NB4 (cell line): ENCODE data around the gene SRA1.
"Not testable (repeated sequence)": the region's sequence is repeated elsewhere in the genome, so short reads cannot be mapped to it uniquely, and the experiment has no call there.

ENCODE experiments used
- DNase-seq: peaks from one replicate; pipeline ENCODE4 v3.0.0; 2010; ENCODE audit warnings: low read depth
- H3K4me3 ChIP-seq: one replicate; pipeline ENCODE4 v1.5.1; 2011; ENCODE audit warnings: mild to moderate bottlenecking, low read depth, low read length, moderate library complexity
- MYC ChIP-seq: IDR thresholded peaks from 2 replicates; pipeline ENCODE4 v1.6.1; 2011; ENCODE audit warnings: low read depth, low read length
- POLR2A ChIP-seq: IDR thresholded peaks from 2 replicates; pipeline ENCODE4 v1.6.1; 2011; ENCODE audit warnings: mild to moderate bottlenecking; ENCODE audit not compliant: insufficient read length; ENCODE audit errors: extremely low read depth
- TF ChIP-seq, protein P1 (sequence below): IDR thresholded peaks from one replicate; pipeline ENCODE4 v1.5.1; 2012; ENCODE audit warnings: low read depth, low read length
- TF ChIP-seq, protein P2 (sequence below): IDR thresholded peaks from 2 replicates; pipeline ENCODE4 v1.6.1; 2011; ENCODE audit warnings: low read depth, low read length

The SRA1 gene

DNA sequence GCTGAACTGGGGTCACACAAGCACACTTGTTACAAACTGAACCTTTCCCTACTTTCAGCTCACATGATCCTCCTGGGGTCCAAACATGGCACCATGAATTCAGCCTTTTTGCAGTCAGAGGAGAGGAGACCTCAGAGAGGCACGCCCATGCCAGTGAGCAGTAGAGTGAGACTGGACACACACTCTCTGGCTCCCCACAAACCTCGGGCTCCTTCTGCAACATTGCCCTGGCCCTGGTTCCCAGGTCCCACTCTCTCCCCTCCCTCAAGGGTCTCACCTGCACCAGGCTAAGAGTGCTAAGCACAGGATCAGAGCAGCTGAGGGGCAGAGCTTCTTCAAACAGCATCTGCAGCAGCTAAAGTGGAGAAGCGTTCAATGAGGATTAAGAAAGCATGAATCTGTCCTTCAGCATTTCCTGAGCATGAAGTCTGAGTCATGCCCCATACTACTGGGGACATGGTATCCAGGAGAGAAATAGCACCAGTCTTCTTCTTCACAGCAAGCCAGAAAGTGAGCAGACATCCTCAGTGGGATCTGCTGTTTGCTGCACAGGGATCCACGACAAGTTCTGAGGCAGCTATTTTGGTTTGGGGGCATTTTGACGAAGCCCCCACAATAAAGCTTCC is 34.6 kb upstream of the SRA1 start:
- DNase-seq: peak; percentile 57
- H3K4me3 ChIP-seq: no peak overlapping the region
- TF ChIP-seq MYC: no peak
- TF ChIP-seq, protein P1, sequence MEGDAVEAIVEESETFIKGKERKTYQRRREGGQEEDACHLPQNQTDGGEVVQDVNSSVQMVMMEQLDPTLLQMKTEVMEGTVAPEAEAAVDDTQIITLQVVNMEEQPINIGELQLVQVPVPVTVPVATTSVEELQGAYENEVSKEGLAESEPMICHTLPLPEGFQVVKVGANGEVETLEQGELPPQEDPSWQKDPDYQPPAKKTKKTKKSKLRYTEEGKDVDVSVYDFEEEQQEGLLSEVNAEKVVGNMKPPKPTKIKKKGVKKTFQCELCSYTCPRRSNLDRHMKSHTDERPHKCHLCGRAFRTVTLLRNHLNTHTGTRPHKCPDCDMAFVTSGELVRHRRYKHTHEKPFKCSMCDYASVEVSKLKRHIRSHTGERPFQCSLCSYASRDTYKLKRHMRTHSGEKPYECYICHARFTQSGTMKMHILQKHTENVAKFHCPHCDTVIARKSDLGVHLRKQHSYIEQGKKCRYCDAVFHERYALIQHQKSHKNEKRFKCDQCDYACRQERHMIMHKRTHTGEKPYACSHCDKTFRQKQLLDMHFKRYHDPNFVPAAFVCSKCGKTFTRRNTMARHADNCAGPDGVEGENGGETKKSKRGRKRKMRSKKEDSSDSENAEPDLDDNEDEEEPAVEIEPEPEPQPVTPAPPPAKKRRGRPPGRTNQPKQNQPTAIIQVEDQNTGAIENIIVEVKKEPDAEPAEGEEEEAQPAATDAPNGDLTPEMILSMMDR: no peak
- no peak for TF ChIP-seq POLR2A
- TF ChIP-seq, protein P2, sequence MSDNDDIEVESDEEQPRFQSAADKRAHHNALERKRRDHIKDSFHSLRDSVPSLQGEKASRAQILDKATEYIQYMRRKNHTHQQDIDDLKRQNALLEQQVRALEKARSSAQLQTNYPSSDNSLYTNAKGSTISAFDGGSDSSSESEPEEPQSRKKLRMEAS: no peak

DNA sequence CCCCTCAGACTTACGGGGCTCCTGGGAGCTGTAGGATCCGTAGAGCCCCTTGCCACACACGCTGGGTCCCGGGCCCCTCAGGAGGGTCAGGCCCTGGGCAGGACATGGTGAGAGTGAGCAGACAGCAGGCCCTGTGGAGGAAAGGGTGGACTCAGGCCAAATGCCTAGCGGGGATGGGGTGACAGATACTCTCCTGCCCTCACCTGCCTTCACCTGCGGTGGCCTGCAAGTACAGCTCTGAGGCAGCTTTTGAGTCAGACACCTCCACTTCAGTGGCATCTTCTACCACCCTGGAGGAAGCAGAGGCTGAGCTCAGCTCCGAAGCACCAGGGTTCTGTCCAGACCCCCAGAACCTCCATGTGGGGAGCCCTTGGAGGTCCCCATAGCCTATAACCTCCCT is 33.6 kb upstream of the SRA1 start:
- DNase-seq: no peak
- no peak for TF ChIP-seq MYC
- TF ChIP-seq, protein P1: no peak
- TF ChIP-seq POLR2A: no peak
- TF ChIP-seq, protein P2: no peak
- H3K4me3 ChIP-seq: no peak overlapping the region

DNA sequence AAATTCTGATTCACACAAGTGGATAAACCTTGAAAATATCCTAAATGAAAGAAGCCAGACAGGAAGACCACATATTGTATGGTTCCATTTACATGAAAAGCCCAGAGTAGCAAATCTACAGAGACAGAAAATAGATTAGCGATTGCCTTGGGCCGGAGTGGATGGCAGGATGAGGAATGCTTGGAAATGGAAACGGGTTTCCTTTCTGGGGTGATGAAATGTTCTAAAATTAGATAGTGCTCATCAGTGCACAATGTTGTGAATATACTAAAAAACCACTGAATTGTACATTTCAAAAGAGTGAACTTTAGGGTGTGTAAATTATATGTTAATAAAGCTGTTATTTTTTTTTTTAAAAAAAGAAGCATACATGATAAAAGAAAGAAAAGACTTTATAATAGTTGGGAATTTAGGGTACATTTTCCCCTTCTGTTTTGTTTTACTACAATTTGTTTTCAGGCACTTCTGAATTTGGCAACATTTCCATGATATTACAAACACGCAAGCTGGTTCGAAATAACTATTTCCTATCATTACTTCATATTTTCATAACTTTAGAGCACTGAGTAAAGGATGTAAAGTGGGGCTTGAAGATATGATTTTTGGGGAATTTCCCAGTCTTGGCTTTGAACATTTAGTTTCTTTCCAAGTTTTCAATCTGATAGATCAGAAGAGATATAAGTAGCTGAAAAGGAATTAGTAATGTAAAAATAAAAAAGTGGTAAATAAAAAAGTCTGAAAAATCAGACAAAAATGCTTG is 31.2 kb upstream of the SRA1 start:
- TF ChIP-seq, protein P2: no peak
- TF ChIP-seq, protein P1: no peak
- no peak for TF ChIP-seq POLR2A
- TF ChIP-seq MYC: no peak
- no peak for DNase-seq

DNA sequence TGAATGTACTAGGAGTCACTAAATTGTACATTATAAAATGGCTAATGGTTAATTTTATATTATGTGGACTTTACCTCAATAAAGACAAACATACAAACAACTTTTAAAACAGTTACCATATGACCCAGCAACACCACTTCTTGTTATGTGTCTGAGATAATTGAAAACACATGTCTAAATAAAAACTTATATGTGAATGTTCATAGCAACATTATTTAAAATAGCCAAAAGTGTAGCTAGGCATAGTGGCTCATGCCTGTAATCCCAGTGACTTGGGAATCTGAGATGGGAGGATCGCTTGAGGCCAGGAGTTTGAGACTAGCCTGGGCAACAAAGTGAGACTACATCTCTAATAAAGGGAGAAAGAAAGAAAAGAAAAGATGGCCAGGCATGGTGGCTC is 30.2 kb upstream of the SRA1 start:
- TF ChIP-seq, protein P1: no peak
- TF ChIP-seq POLR2A: no peak
- TF ChIP-seq MYC: no peak
- TF ChIP-seq, protein P2: no peak
- no peak for DNase-seq
- no peak overlapping the region for H3K4me3 ChIP-seq

More for the DNA sequence above, 31.2 kb upstream of the SRA1 start:
- H3K4me3 ChIP-seq: no peak overlapping the region

DNA sequence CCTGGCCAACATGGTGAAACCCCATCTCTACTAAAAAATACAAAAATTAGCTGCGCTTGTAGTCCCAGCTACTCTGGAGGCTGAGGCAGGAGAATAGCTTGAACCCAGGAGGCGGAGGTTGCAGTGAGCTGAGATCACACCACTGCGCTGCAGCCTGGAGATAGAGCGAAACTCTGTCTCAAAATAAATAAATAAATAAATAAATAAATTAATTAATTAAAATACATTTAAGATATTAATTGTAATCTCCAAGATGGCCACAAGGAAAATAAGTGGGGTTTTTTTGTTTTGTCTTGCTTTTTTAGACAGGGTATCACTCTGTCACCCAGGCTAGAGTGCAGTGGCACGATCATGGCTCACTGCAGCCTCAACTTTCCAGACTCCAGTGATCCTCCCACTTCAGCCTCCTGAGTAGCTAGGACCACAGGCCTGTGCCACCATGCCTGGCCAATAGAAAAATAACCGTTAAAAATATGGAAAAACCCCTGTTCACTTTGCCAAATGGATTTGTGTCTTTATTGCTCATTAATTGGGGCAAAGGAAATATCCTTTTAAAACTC is 22.0 kb upstream of the SRA1 start:
- not testable (repeated sequence) for H3K4me3 ChIP-seq, DNase-seq

DNA sequence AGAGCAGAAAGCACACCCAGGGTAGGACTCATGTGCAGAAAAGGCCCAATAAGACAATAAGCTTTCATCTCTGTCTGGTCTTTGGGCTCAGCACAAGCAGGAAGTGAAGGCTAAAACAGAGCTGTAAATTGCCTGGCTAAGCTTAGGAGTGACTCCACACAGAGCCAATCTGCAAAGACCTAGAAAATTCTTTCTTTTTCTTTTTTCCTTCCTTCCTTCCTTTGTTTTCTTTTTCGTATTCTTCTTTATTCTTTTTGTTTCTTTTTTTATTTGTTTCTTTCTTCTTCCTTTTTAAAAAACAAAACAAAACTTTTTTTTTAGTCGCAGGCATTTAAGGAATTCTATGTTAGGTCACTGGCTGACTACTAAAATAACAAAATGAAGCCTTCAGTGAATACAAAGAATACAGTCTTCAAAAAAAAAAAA is 19.5 kb upstream of the SRA1 start:
- TF ChIP-seq, protein P1: no peak
- TF ChIP-seq POLR2A (no peak), MYC (no peak)
- TF ChIP-seq, protein P2: no peak
- H3K4me3 ChIP-seq: no peak overlapping the region
- no peak for DNase-seq
